Neural crest cell (in vitro differentiated cells): ENCODE results near the gene CNGA3. TPM values are rescaled to one million over a fixed set of nuclear protein-coding genes. Genes with fewer than 3 reads are reported as not detected.
"Not testable (repeated sequence)": the region's sequence is repeated elsewhere in the genome, so short reads cannot be mapped to it uniquely, and the experiment has no call there.

Experiments
- DNase-seq: peaks from one replicate; pipeline ENCODE4 v3.0.0; 2021; ENCODE audit warnings: low read depth, mixed read lengths, low spot score
- H3K27ac Mint-ChIP-seq: one replicate; pipeline ENCODE4 v1.8.0; 2021; ENCODE audit warnings: mild to moderate bottlenecking, mixed read lengths; ENCODE audit not compliant: unreplicated experiment
- H3K27me3 Mint-ChIP-seq: 2 replicates; pipeline ENCODE4 v1.8.0; 2021; ENCODE audit warnings: low read depth, mild to moderate bottlenecking, mixed read lengths
- H3K36me3 Mint-ChIP-seq: 2 replicates; pipeline ENCODE4 v1.8.0; 2021; ENCODE audit warnings: low read depth, mild to moderate bottlenecking, mixed read lengths
- H3K4me1 Mint-ChIP-seq: 2 replicates; pipeline ENCODE4 v1.8.0; 2021; ENCODE audit warnings: mixed read lengths
- H3K4me3 Mint-ChIP-seq: one replicate; pipeline ENCODE4 v1.8.0; 2021; ENCODE audit warnings: mild to moderate bottlenecking, mixed read lengths
- H3K9me3 Mint-ChIP-seq: 2 replicates; pipeline ENCODE4 v1.8.0; 2021; ENCODE audit warnings: mixed read lengths
- total RNA-seq: library from RNA; stranded (reverse); gene quantifications from 2 replicates; pipeline ENCODE4 v1.2.1, GENCODE V29; 2021
- TF ChIP-seq, protein P1 (sequence below): fragments of 200-600 bp; sonication (generic); conservative IDR thresholded peaks from 2 replicates; pipeline ENCODE4 v1.5.0; 2021; ENCODE audit warnings: antibody characterized with exemption, mild to moderate bottlenecking

Gene CNGA3
- total RNA-seq, 1 donor from 2014 or later: 0.72 TPM

DNA sequence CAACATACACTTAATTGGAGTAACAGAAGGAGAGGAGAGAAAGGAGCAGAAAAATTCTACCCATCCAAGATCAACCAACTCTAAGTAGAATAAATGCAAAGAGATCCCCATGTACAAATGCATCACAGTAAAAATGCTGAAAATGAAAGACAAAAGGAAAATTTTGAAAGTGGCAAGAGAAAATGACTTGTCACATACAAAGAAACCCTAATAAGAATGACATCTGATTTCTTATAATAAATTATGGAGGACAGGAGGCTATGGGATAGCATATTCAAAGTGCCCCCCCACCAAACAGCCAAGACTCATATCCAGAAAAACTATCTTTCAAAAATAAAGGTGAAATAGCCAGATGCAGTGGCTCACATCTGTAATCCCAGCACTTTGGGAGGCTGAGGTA is 76.2 kb downstream of the CNGA3 start:
- H3K27ac Mint-ChIP-seq: no peak overlapping the region
- TF ChIP-seq, protein P1, sequence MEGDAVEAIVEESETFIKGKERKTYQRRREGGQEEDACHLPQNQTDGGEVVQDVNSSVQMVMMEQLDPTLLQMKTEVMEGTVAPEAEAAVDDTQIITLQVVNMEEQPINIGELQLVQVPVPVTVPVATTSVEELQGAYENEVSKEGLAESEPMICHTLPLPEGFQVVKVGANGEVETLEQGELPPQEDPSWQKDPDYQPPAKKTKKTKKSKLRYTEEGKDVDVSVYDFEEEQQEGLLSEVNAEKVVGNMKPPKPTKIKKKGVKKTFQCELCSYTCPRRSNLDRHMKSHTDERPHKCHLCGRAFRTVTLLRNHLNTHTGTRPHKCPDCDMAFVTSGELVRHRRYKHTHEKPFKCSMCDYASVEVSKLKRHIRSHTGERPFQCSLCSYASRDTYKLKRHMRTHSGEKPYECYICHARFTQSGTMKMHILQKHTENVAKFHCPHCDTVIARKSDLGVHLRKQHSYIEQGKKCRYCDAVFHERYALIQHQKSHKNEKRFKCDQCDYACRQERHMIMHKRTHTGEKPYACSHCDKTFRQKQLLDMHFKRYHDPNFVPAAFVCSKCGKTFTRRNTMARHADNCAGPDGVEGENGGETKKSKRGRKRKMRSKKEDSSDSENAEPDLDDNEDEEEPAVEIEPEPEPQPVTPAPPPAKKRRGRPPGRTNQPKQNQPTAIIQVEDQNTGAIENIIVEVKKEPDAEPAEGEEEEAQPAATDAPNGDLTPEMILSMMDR: no peak
- H3K27me3 Mint-ChIP-seq: peaks cover 2% of the 10 kb centered on the region
- H3K4me3 Mint-ChIP-seq: no peak overlapping the region
- H3K4me1 Mint-ChIP-seq: no peaks in the 10 kb centered on the region
- peaks cover 14% of the 10 kb centered on the region for H3K9me3 Mint-ChIP-seq
- H3K36me3 Mint-ChIP-seq: peaks cover 7% of the 10 kb centered on the region
- DNase-seq: no peak

DNA sequence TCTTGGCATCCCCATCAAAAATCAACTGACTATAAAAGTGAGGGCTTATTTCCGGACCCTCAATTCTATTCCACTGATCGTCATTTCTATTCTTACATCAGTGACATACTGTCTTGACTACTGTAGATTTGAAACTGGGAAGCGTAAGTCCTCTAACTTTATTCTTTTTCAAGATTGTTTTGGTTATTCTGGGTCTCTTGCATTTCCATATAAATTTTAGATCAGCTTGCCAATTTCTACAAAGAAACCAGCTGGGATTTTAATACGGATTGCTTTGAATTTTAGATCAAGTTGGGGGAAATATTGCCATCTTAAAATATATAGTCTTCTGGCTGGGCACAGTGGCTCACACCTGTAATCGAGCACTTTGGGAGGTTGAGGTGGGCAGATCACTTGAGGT is 80.5 kb downstream of the CNGA3 start:
- Mint-ChIP-seq H3K4me1 (no peaks in the 10 kb centered on the region), H3K27me3 (no peaks in the 10 kb centered on the region), H3K4me3 (no peak overlapping the region), H3K9me3 (peaks cover 10% of the 10 kb centered on the region), H3K27ac (no peak overlapping the region), H3K36me3 (peaks cover 5% of the 10 kb centered on the region)
- TF ChIP-seq, protein P1: no peak
- DNase-seq: no peak

DNA sequence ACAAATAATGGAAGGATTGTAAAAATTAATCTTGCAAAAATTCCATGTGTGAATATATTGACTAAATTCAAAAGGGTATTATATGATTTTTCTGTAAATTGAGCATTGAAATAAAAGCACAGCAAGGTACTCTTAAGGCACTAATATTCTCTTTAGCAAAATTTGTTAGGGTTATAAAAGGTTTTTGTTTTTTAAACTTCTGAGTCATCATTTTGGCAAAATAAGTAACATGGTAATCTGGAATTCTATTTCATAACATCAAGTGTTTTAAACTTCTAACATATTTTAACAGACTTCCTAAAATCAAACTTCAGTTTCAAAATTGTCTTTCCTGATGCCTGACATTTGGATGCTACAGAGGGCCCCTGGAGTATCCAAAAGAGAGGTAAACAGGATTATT is 85.9 kb downstream of the CNGA3 start:
- Mint-ChIP-seq H3K27ac (no peak overlapping the region), H3K27me3 (no peaks in the 10 kb centered on the region)
- TF ChIP-seq, protein P1: no peak

DNA sequence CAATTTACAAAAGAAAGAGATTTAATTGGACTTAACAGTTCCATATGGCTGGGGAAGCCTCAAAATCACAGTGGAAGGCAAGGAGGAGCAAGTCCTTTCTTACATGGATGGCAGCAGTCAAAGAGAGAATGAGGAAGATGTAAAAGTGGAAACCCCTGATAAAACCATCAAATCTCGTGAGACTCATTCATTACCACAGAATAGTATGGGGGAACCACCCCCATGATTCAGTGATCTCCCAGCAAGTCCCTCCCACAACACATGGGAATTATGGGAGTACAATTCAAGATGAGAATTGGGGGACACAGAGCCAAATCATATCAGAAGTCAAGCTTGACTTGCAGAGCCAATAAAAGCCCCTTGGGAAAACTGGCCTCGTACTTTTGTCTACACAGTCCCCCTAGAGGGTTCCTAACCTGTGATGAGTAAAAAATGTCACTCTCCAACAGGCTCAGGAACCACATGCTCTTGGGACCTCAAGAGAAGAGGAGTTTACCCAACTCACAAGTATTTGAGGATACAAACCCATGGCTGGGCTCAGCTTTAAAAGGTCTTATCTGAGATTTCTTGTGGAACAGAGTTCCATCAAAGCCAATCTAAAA is 87.2 kb downstream of the CNGA3 start:
- Mint-ChIP-seq H3K27me3 (no peaks in the 10 kb centered on the region), H3K36me3 (peaks cover 9% of the 10 kb centered on the region), H3K27ac (no peak overlapping the region), H3K4me1 (peaks cover 6% of the 10 kb centered on the region), H3K9me3 (peaks cover 6% of the 10 kb centered on the region), H3K4me3 (no peak overlapping the region)
- TF ChIP-seq, protein P1: no peak
- no peak for DNase-seq

More for the DNA sequence above, 85.9 kb downstream of the CNGA3 start:
- Mint-ChIP-seq H3K9me3 (peaks cover 6% of the 10 kb centered on the region), H3K4me1 (peaks cover 6% of the 10 kb centered on the region), H3K36me3 (peaks cover 9% of the 10 kb centered on the region), H3K4me3 (no peak overlapping the region)
- DNase-seq: no peak

DNA sequence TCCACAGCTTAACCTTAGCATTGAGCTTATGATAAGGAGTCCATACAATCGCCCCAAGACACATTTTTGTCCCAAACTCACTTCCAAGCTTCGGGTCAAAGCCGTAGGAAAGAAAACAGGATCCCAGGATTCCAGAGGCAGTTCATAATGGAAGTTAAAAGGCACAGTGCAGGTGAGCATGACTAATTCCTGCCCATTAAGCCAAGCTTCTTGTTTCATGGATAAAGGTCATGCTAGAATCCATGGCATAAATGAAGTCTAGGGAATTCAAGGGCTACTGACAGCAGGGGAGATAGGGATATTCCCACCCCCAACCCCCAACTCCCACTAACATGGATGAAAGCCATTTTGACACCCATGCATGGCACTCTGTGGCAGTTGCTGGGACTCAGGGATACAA is 88.2 kb downstream of the CNGA3 start:
- DNase-seq: no peak
- no peak overlapping the region for H3K27ac Mint-ChIP-seq
- H3K4me1 Mint-ChIP-seq: peaks cover 6% of the 10 kb centered on the region
- H3K9me3 Mint-ChIP-seq: peaks cover 6% of the 10 kb centered on the region
- H3K4me3 Mint-ChIP-seq: no peak overlapping the region
- TF ChIP-seq, protein P1: no peak
- H3K36me3 Mint-ChIP-seq: peaks cover 9% of the 10 kb centered on the region
- no peaks in the 10 kb centered on the region for H3K27me3 Mint-ChIP-seq

DNA sequence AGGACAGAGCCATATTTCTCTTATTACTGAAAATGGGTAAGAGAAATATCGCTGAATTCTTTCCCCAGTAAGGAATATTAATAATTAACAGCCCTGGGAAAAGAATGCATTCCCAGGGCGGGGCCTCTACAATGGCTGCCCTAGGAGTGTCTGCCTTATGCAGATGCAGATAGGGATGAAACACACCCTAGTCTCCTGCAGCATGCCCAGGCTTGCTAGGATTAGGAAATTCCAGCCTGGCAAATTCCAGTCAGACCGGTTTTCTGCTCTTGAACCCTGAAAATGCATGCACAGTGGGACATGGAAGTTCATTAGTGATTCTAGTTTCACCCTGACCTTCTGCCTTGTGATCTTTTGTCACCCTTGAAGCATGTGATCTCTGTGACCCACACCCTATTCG is 89.4 kb downstream of the CNGA3 start:
- H3K9me3 Mint-ChIP-seq, H3K27me3 Mint-ChIP-seq, DNase-seq, H3K4me3 Mint-ChIP-seq, H3K4me1 Mint-ChIP-seq, H3K27ac Mint-ChIP-seq: not testable (repeated sequence)
- H3K36me3 Mint-ChIP-seq: peaks cover 12% of the 10 kb centered on the region
